GM18517 (cell line): ENCODE results near the gene DGAT2L6.

Experiments used
- ATAC-seq: cut with Tn5 transposase; IDR thresholded peaks from one replicate; pipeline ENCODE4 v1.9.1; 2021; ENCODE audit warnings: mild to moderate bottlenecking, moderate library complexity; ENCODE audit not compliant: unreplicated experiment

Gene DGAT2L6

GRCh38 chrX:70176938-70177533, at the start of gene DGAT2L6:
Gene DGAT2L6, plus strand, starts transcription at chrX:70177483. Its CDS starts 100 bp downstream, at chrX:70177583.
- peak; percentile 85 for ATAC-seq

- ATAC-seq = no peak
Observed at GRCh38 chrX:70128071-70128470, 49.2 kb upstream of the DGAT2L6 start.

GRCh38 chrX:70129816-70130215, 47.5 kb upstream of the DGAT2L6 start:
- no peak for ATAC-seq

GRCh38 chrX:70132224-70132623, 45.1 kb upstream of the DGAT2L6 start:
- ATAC-seq = no peak

- no peak for ATAC-seq
Observed at GRCh38 chrX:70132877-70133302, 44.4 kb upstream of the DGAT2L6 start.

- peak; percentile 87 for ATAC-seq
Observed at GRCh38 chrX:70133303-70134115, 43.8 kb upstream of the DGAT2L6 start, which contains the start of gene IGBP1. Gene IGBP1, plus strand, starts transcription at chrX:70133447. Its CDS starts 501 bp downstream, at chrX:70133948.

GRCh38 chrX:70134116-70134477, 43.2 kb upstream of the DGAT2L6 start:
- ATAC-seq = peak; percentile 33

GRCh38 chrX:70138622-70139021, 38.7 kb upstream of the DGAT2L6 start:
- ATAC-seq = no peak

- ATAC-seq = no peak
Observed at GRCh38 chrX:70139736-70140135, 37.5 kb upstream of the DGAT2L6 start.

GRCh38 chrX:70141373-70141772, 35.9 kb upstream of the DGAT2L6 start:
- ATAC-seq = no peak

GRCh38 chrX:70166601-70167590, 10.4 kb upstream of the DGAT2L6 start:
- no peak for ATAC-seq

- no peak for ATAC-seq
Observed at GRCh38 chrX:70168238-70169188, 8.8 kb upstream of the DGAT2L6 start.

GRCh38 chrX:70169281-70169680, 8.0 kb upstream of the DGAT2L6 start:
- ATAC-seq = no peak

- no peak for ATAC-seq
Observed at GRCh38 chrX:70171624-70172023, 5.7 kb upstream of the DGAT2L6 start.

GRCh38 chrX:70172221-70172620, 5.1 kb upstream of the DGAT2L6 start:
- ATAC-seq = no peak

- ATAC-seq = no peak
Observed at GRCh38 chrX:70172964-70173363, 4.3 kb upstream of the DGAT2L6 start.

- ATAC-seq = no peak
Observed at GRCh38 chrX:70174754-70175153, 2.5 kb upstream of the DGAT2L6 start.

GRCh38 chrX:70175338-70175737, 1.9 kb upstream of the DGAT2L6 start:
- no peak for ATAC-seq

GRCh38 chrX:70183091-70183490, 5.8 kb downstream of the DGAT2L6 start:
- no peak for ATAC-seq

GRCh38 chrX:70190225-70190624, 12.9 kb downstream of the DGAT2L6 start:
- no peak for ATAC-seq
